Gastrocnemius medialis (tissue), 4 donors: ENCODE results near the gene CLEC10A. TPM values are rescaled to one million over a fixed set of nuclear protein-coding genes. Genes with fewer than 3 reads are reported as not detected.
"Not testable (repeated sequence)": the region's sequence is repeated elsewhere in the genome, so short reads cannot be mapped to it uniquely, and the experiment has no call there.

Experiments used
- ATAC-seq, 2 donors: fragments of 150-250 bp; one replicate each; pipeline ENCODE4 v1.9.1; 2016
- DNase-seq, 2 donors: peaks; one replicate each; pipeline ENCODE4 v3.0.0-alpha.2; 2019
- H3K27ac ChIP-seq, 4 donors: fragments of 200-600 bp; sonication (generic); 1 replicate in 1 of 4; 2 replicates in 3 of 4; pipeline ENCODE4 v1.5.1; 2016 to 2018; ENCODE audit warnings: mild to moderate bottlenecking in 2 of 4, moderate library complexity in 1 of 4
- H3K27me3 ChIP-seq, 3 donors: fragments of 200-600 bp; sonication (generic) in 2 of 3; 1 replicate in 1 of 3; 2 replicates in 2 of 3; pipeline versions ENCODE4 v1.5.1 to v1.6.0; 2016 to 2019; ENCODE audit warnings: mild to moderate bottlenecking in 1 of 3, moderate library complexity in 1 of 3
- H3K36me3 ChIP-seq, 2 donors: fragments of 200-600 bp; sonication (generic) in 1 of 2; one replicate each; pipeline ENCODE4 v1.5.1; 2017 to 2018
- H3K4me1 ChIP-seq, 2 donors: fragments of 200-600 bp; sonication (generic) in 1 of 2; one replicate each; pipeline ENCODE4 v1.5.1; 2016 to 2017; ENCODE audit warnings: mild to moderate bottlenecking in 2 of 2
- H3K4me3 ChIP-seq, 4 donors: fragments of 200-600 bp; sonication (generic) in 3 of 4; 1 replicate in 1 of 4; 2 replicates in 3 of 4; pipeline ENCODE4 v1.5.1; 2016 to 2019; ENCODE audit warnings: mild to moderate bottlenecking in 2 of 4
- H3K9me3 ChIP-seq, 3 donors: fragments of 200-600 bp; sonication (generic) in 2 of 3; 1 replicate in 1 of 3; 2 replicates in 2 of 3; pipeline ENCODE4 v1.5.1; 2016 to 2019
- CTCF ChIP-seq, 5 experiments: fragments of 450-650 bp in 3 of 5; fragments of 200-600 bp in 2 of 5; sonication (generic) in 2 of 5; IDR thresholded peaks in 4 of 5; conservative IDR thresholded peaks in 1 of 5; 1 replicate in 4 of 5; 2 replicates in 1 of 5; pipeline ENCODE4 v1.5.1; 2016 to 2019; ENCODE audit warnings: antibody characterized with exemption in 5 of 5, mild to moderate bottlenecking in 3 of 5, moderate library complexity in 3 of 5
- POLR2A ChIP-seq, 2 donors: fragments of 450-650 bp; IDR thresholded peaks; one replicate each; pipeline ENCODE4 v1.6.1; 2017; ENCODE audit warnings: antibody characterized with exemption in 2 of 2, mild to moderate bottlenecking in 2 of 2, moderate library complexity in 2 of 2
- in situ Hi-C, 4 donors: fragments of 200-750 bp; cut with MboI; loops; one replicate each; pipeline versions ENCODE4 v1.15.0 to v1.8.0; 2017; ENCODE audit warnings: low sequenced_read_pairs in 4 of 4
- intact Hi-C: fragments of 100-400 bp; cut with DNase I; formaldehyde crosslinking; loops from one replicate; pipeline ENCODE4 v1.15.1; 2023; ENCODE audit warnings: low total_unique reads
- total RNA-seq, 4 donors: library from RNA; depleted of rRNA; stranded (reverse); fragments of >200 nt; gene quantifications; one replicate each; pipeline versions ENCODE4 v1.1.0 to v1.2.3, GENCODE V29; 2016

The CLEC10A gene
- total RNA-seq, 4 donors from 2014 or later: 1.3 to 2.8 (median 2.3) TPM; not detected in 1

GRCh38 chr17:7124923-7125322 lies 44.9 kb upstream of the CLEC10A start:
- in situ Hi-C loops: no loop called here
- intact Hi-C loops: no loop called here
- Histone ChIP-seq H3K4me1 (no peaks in the 10 kb centered on the region), H3K27ac (no peak overlapping the region), H3K4me3 (no peak overlapping the region), H3K36me3 (no peaks in the 10 kb centered on the region), H3K27me3 (peaks cover 5 to 11% (median 9%) of the 10 kb centered on the region in 3 donors), H3K9me3 (no peaks in the 10 kb centered on the region)
- DNase-seq: no peak
- no peak for ATAC-seq
- TF ChIP-seq POLR2A (IDR thresholded peaks at IDR 0.05): no peak
- TF ChIP-seq CTCF (IDR thresholded peaks at IDR 0.05 in 4 of 5, conservative IDR thresholded peaks at IDR 0.05 in 1 of 5): no peak

- TF ChIP-seq POLR2A (IDR thresholded peaks at IDR 0.05) (no peak), CTCF (IDR thresholded peaks at IDR 0.05 in 4 of 5, conservative IDR thresholded peaks at IDR 0.05 in 1 of 5) (no peak)
- intact Hi-C loops (no loop called here), in situ Hi-C loops (no loop called here)
- Histone ChIP-seq H3K27ac (no peak overlapping the region), H3K27me3 (peaks cover 6 to 17% (median 16%) of the 10 kb centered on the region in 3 donors), H3K4me1 (no peaks in the 10 kb centered on the region), H3K4me3 (no peak overlapping the region), H3K36me3 (no peaks in the 10 kb centered on the region), H3K9me3 (no peaks in the 10 kb centered on the region)
- no peak for ATAC-seq
- DNase-seq: no peak
These were observed 43.8 kb upstream of the CLEC10A start for GRCh38 chr17:7123844-7124243.

GRCh38 chr17:7122381-7122780 lies 42.3 kb upstream of the CLEC10A start:
- H3K27ac ChIP-seq: no peak overlapping the region
- DNase-seq: no peak
- H3K4me1 ChIP-seq: no peaks in the 10 kb centered on the region
- H3K4me3 ChIP-seq: no peak overlapping the region
- peaks cover 6 to 20% (median 20%) of the 10 kb centered on the region in 3 donors for H3K27me3 ChIP-seq
- H3K36me3 ChIP-seq: no peaks in the 10 kb centered on the region
- no peak for ATAC-seq
- intact Hi-C loops (no loop called here), in situ Hi-C loops (no loop called here)
- H3K9me3 ChIP-seq: no peaks in the 10 kb centered on the region
- no peak for TF ChIP-seq CTCF (IDR thresholded peaks at IDR 0.05 in 4 of 5, conservative IDR thresholded peaks at IDR 0.05 in 1 of 5)
- TF ChIP-seq POLR2A (IDR thresholded peaks at IDR 0.05): no peak

GRCh38 chr17:7120635-7121034 lies 40.6 kb upstream of the CLEC10A start:
- peak in 1 of 2 donors; percentile 18 for DNase-seq
- intact Hi-C loops, H3K9me3 ChIP-seq, H3K27ac ChIP-seq, ATAC-seq, H3K4me3 ChIP-seq, in situ Hi-C loops, H3K4me1 ChIP-seq, H3K36me3 ChIP-seq: not testable (repeated sequence)
- H3K27me3 ChIP-seq: peaks cover 6 to 20% (median 18%) of the 10 kb centered on the region in 3 donors

GRCh38 chr17:7120123-7120522 lies 40.1 kb upstream of the CLEC10A start:
- H3K4me3 ChIP-seq: no peak overlapping the region
- intact Hi-C loops (no loop called here), in situ Hi-C loops (no loop called here)
- no peaks in the 10 kb centered on the region for H3K9me3 ChIP-seq
- DNase-seq (no peak), ATAC-seq (no peak)
- peaks cover 6 to 20% (median 18%) of the 10 kb centered on the region in 3 donors for H3K27me3 ChIP-seq
- TF ChIP-seq POLR2A (IDR thresholded peaks at IDR 0.05) (no peak), CTCF (IDR thresholded peaks at IDR 0.05 in 4 of 5, conservative IDR thresholded peaks at IDR 0.05 in 1 of 5) (no peak)
- H3K4me1 ChIP-seq: no peaks in the 10 kb centered on the region
- no peaks in the 10 kb centered on the region for H3K36me3 ChIP-seq
- H3K27ac ChIP-seq: no peak overlapping the region
